IPS DF 4.7 (cell line): Measurements from ENCODE around the gene METTL25B.

ENCODE experiments used
- DNase-seq: peaks from one replicate; pipeline ENCODE4 v3.0.0-alpha.2; 2013; ENCODE audit warnings: low spot score; ENCODE audit errors: extremely low read depth

The METTL25B gene

DNA sequence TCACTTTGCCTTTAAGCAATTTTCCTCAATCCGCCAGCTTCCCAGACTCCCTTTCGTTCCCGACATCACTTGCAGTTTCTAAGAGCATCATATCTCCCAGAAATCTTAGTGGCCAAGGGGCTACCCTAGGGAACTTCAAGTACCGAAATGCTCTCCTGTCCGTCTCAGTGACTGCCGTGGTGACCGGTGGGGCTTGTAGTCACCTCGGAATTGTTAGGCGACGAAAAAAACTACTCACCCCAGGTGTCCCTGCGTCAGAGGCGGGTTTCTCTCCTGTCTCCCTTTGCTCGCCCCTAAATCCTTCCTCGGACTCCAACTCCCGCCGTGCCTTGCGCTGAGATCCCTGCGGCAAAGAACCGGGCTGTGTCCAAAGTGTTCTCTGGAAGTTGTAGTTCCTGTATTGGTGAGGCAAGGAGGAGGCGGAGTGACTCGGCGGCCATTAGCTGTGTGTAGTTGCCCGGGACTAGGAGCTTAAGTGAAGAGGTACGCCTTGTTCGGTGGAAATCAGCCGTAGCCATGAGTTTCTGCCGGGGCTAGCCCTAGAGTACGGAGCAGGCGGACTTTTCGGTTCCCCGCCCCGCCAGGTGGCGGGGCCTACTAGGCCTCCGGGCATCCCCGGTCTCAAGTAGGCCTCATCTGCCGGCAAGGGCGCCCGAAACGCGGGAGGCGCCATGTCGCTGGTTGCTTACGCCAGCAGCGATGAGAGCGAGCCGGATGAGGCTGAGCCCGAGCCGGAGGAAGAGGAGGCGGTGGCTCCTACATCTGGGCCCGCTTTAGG is 39.0 kb downstream of the METTL25B start, which contains the start of gene PRCC:
PRCC (plus strand) TSS at position 435 of the 778 bp plus-strand sequence; CDS start at position 672, 237 bp downstream.
- DNase-seq, result peak; percentile 100

GRCh38 chr1:156767879-156768604 is 39.8 kb downstream of the METTL25B start:
- DNase-seq, result no peak

GRCh38 chr1:156768610-156769295 is 40.5 kb downstream of the METTL25B start:
- DNase-seq, result no peak

DNA sequence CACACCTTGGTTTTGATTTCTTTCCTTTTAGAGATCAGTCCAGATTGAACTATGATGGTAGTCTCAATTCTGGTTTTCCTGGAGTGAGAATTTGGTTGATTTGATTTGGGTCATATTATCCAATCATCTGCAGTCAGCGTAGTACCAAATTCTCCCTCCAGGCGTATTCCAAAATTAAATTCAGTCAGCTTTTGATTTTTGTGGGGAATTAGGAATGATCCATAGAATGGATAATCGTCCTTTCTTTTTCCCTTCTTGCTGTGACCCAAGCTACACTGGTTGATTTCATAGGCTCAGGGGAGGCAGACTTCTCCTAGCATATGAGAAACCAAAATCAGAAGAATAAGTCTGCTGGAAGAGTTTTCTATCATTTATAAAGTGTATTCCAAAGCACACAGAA is 44.0 kb downstream of the METTL25B start:
- no peak for DNase-seq

GRCh38 chr1:156772728-156773497 is 44.6 kb downstream of the METTL25B start:
- no peak for DNase-seq

- DNase-seq, result no peak
Measured at GRCh38 chr1:156773607-156774006, 45.3 kb downstream of the METTL25B start.

GRCh38 chr1:156775799-156776198 is 47.5 kb downstream of the METTL25B start:
- no peak for DNase-seq

- no peak for DNase-seq
Measured at GRCh38 chr1:156776942-156777341, 48.7 kb downstream of the METTL25B start.

DNA sequence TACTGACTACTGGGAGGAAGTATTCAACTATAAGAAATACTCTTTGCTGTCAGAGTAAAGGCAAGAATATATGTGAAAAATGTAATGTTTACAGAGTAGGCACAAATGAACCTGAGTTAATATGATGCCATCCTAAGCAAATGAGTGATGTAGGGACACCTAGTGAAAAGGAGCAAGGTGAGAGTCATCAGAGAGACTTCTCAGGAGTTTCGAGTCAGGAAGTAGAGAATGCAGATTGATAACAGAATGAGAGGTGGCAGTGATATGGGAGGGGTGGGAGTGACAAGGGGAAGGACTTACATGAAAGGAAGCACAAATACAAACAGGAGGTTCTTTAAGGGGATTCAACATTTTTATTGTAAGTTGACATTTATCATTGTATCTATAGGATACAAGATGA is 49.3 kb downstream of the METTL25B start:
- no peak for DNase-seq

DNA sequence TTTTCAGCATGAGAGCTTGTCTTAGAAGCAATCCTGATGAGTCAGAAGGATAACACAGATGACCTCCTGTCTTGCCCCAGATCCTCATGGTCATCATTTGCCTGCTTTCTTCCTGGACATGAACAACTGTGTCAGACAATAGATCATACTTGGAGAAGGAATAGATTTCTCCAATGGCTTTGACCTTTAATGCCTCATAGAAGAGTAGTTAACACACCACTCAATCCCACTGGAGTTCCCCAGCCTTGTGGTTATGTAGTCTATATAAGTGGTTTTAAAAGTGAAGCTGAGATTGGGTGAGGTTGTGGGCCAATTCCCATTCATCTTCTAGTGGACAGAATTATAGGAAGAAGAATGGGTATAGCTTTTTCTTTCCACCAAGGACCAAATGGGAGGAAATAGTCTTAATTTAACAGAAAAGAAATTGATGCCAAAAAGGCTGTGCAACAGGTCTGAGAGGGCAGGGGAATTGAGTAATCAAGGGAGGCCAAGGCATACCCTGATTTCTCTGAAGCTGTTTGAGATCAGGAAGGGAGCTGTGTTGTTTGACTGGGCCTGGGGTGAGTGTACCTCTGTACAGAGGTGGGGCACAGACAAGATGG is 53.4 kb downstream of the METTL25B start:
- DNase-seq, result no peak

DNA sequence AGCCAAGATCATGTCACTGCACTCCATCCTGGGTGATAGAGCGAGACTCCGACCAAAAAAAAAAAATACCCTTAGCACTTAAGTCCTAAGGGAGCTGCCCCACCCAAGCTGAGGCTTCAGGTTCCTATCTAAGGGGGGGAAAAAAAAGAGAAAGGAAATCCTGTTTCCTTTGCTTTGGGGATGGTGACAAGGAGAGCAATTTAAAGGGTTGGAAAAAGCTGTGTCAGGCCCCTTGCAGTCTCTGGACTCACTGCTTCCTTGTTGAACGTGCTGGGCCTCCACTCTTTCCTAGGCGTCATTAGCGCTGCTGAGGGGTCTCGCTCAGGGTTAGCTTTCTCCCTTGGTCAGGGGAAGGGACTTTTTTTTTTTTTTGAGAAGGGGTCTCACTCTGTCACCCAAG is 57.2 kb downstream of the METTL25B start:
- no peak for DNase-seq
